ENCODE measurements around the gene ORM1.

GRCh38 chr9:114370968-114371320, 48.0 kb downstream of the ORM1 start:
- TF ChIP-seq SIX5 (IDR thresholded peaks at IDR 0.05; ENCODE audit: low read depth, low read length, severe bottlenecking) (no peak), CTCF (IDR thresholded peaks at IDR 0.05 in 2 of 3, conservative IDR thresholded peaks at IDR 0.05 in 1 of 3; ENCODE audit: control insufficient read depth in 2 of 3, extremely low read depth in 1 of 3, insufficient read depth in 1 of 3, low read depth in 3 of 3, low read length in 3 of 3) (no peak), ZNF207 (IDR thresholded peaks at IDR 0.05; ENCODE audit: borderline replicate concordance) (no peak), GABPA (IDR thresholded peaks at IDR 0.05; ENCODE audit: low read depth) (no peak), NKRF (conservative IDR thresholded peaks at IDR 0.05) (no peak), YBX1 (IDR thresholded peaks at IDR 0.05) (no peak), TAF1 (IDR thresholded peaks at IDR 0.05; ENCODE audit: borderline replicate concordance, low read depth, low read length) (no peak), ZNF274 (IDR thresholded peaks at IDR 0.05; ENCODE audit: insufficient read depth, insufficient read length) (no peak), SMC3 (IDR thresholded peaks at IDR 0.05; ENCODE audit: borderline replicate concordance, low read length) (no peak), EGR1 (IDR thresholded peaks at IDR 0.05; ENCODE audit: borderline replicate concordance in 1 of 2, low read depth in 2 of 2, low read length in 2 of 2) (no peak), POLR2A (IDR thresholded peaks at IDR 0.05; ENCODE audit: low read depth, low read length) (0 out of 2 replicates have a peak, but pooled peaks have one; percentile 5), ESRRA (IDR thresholded peaks at IDR 0.05; ENCODE audit: low read length) (no peak), SUZ12 (IDR thresholded peaks at IDR 0.05; ENCODE audit: unreplicated experiment) (no peak)

Data from GM12878 (cell line).